OCI-LY7 (cell line): ENCODE data around the gene NR3C1. TPM values are rescaled to one million over a fixed set of nuclear protein-coding genes. Genes with fewer than 3 reads are reported as not detected.

Source experiments
- BruUV-seq: library from RNA; stranded (reverse); fragments of 400-500 nt; replicated peaks from 2 replicates; lab custom pipeline; 2021; lab: Mats Ljungman, UMichigan
- CTCF ChIA-PET: fragments of 300-600 bp; sonication (Branson Sonifier 250); formaldehyde crosslinking; loops from one replicate; lab custom pipeline; 2022; ENCODE audit warnings: antibody characterized with exemption; ENCODE audit not compliant: unreplicated experiment; lab: Charles Lee
- POLR2A ChIA-PET: fragments of 300-600 bp; sonication (Branson Sonifier 250); formaldehyde crosslinking; loops from one replicate; lab custom pipeline; 2022; ENCODE audit warnings: antibody characterized with exemption; lab: Charles Lee
- DNase-seq: peaks from one replicate; pipeline ENCODE4 v3.0.0-alpha.2; 2015; ENCODE audit warnings: low spot score
- H2AFZ ChIP-seq: fragments of 200-600 bp; sonication (generic), shearing (Covaris generic); 2 replicates; pipeline ENCODE4 v1.6.1; 2014; ENCODE audit warnings: mild to moderate bottlenecking, antibody characterized with exemption, low read length, moderate library complexity
- H3K27ac ChIP-seq: fragments of 200-600 bp; sonication (generic); 2 replicates; pipeline ENCODE4 v1.5.1; 2014; ENCODE audit warnings: mixed run types, low read depth, mild to moderate bottlenecking, moderate library complexity, low read length, inconsistent platforms; ENCODE audit not compliant: poor library complexity, severe bottlenecking
- H3K36me3 ChIP-seq: fragments of 200-600 bp; sonication (generic); 2 replicates; pipeline ENCODE4 v1.6.1; 2014; ENCODE audit warnings: mild to moderate bottlenecking, antibody characterized with exemption, low read length, moderate library complexity, mixed read lengths; ENCODE audit not compliant: insufficient read depth
- H3K4me1 ChIP-seq: fragments of 200-600 bp; sonication (generic); 2 replicates; pipeline ENCODE4 v1.5.1; 2014; ENCODE audit warnings: mild to moderate bottlenecking, low read length; ENCODE audit not compliant: insufficient read depth, poor library complexity, severe bottlenecking
- H3K4me2 ChIP-seq: fragments of 200-600 bp; sonication (generic); 2 replicates; pipeline ENCODE4 v1.6.1; 2014; ENCODE audit warnings: mild to moderate bottlenecking, low read length
- H3K4me3 ChIP-seq: fragments of 200-600 bp; sonication (generic); 2 replicates; pipeline ENCODE4 v1.5.1; 2014; ENCODE audit warnings: mild to moderate bottlenecking, low read depth, low read length; ENCODE audit not compliant: poor library complexity, severe bottlenecking
- H3K79me2 ChIP-seq: fragments of 200-600 bp; sonication (generic); 2 replicates; pipeline ENCODE4 v1.6.1; 2016; ENCODE audit warnings: low read depth, mild to moderate bottlenecking, low read length, moderate library complexity, mixed read lengths; ENCODE audit not compliant: insufficient read depth
- H3K9me2 ChIP-seq: fragments of 200-600 bp; sonication (generic); 2 replicates; pipeline ENCODE4 v1.6.1; 2016; ENCODE audit warnings: mild to moderate bottlenecking, low read length, mixed read lengths; ENCODE audit not compliant: insufficient read depth
- H3K9me3 ChIP-seq: fragments of 200-600 bp; sonication (generic); 2 replicates; pipeline ENCODE4 v1.6.1; 2014; ENCODE audit warnings: mild to moderate bottlenecking, mixed run types, low read length, mixed read lengths
- H4K20me1 ChIP-seq: fragments of 200-600 bp; sonication (generic); 2 replicates; pipeline ENCODE4 v1.6.1; 2014; ENCODE audit warnings: mild to moderate bottlenecking, antibody characterized with exemption, low read length, moderate library complexity, mixed read lengths; ENCODE audit not compliant: insufficient read depth
- EZH2phosphoT487 ChIP-seq: fragments of 200-600 bp; sonication (generic); IDR thresholded peaks from 2 replicates; pipeline ENCODE4 v1.6.1; 2018; ENCODE audit warnings: low read depth, borderline replicate concordance, mild to moderate bottlenecking, mixed run types, antibody characterized with exemption, low read length, moderate library complexity, mixed read lengths
- intact Hi-C: fragments of 100-400 bp; cut with micrococcal nuclease; formaldehyde crosslinking; loops from one replicate; pipeline ENCODE4 v1.10.0; 2022; ENCODE audit not compliant: unreplicated experiment
- total RNA-seq, 2 experiments: library from RNA; depleted of rRNA in 1 of 2; stranded (reverse); fragments of >200 nt in 1 of 2; shearing (Covaris generic) in 1 of 2; gene quantifications; 2 replicates each; pipeline ENCODE4 v1.2.3, GENCODE V29; 2014 to 2022
- TF ChIP-seq, protein P1 (sequence below): fragments of 200-600 bp; sonication (generic); conservative IDR thresholded peaks from 2 replicates; pipeline ENCODE4 v1.5.1; 2014; ENCODE audit warnings: mild to moderate bottlenecking, antibody characterized with exemption, low read length, moderate library complexity, mixed read lengths

The NR3C1 gene
- total RNA-seq, 2 experiments from 2014 or later: 45.6 to 106 TPM

DNA sequence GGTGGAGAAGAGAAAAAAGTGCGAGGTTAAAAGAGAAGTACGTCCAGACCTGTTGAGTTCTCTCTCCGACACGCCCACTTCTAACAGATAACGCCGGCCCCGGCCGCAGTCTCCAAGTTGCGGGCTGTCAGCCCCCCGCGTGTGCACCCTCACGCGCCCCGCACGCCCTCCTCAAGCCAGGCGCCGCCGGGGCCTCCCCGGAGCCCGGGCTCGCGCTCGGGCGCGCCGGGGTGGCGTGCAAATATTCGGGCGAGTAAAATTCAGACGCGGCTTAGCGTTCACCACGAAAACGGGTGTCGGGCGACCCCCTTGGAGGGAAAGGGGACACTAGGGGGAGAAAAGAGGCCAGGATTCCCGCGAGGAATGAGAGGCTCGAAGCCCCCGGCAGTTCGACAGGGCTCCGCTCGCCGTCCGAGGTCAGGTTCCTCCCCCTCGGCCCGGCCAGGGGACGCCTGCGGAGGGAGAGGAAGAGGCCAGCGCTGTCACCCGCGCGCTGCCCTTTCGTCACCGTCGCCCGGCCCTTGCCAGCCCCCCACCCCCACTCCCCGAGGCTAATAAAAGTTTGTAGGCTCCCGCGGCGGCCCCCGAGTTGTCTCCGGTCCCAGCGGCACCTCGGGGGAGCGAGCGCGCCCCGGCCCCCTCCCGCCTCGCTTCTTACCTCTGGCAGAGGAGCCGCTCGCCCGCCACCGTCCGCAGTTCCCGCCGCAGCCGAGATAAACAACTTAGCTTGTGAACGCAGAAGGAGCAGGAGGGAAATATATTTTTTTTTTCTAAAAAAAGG, 743 bp downstream of the NR3C1 start:
- Histone ChIP-seq H3K79me2 (peaks cover 66% of the 10 kb centered on the region), H3K4me3 (peak overlapping the region; percentile 91), H3K4me1 (peaks cover 46% of the 10 kb centered on the region), H3K9me2 (no peaks in the 10 kb centered on the region), H3K9me3 (no peaks in the 10 kb centered on the region), H3K27ac (peak overlapping the region; percentile 96), H4K20me1 (peaks cover 40% of the 10 kb centered on the region; the same call in 1 of the 2 replicates), H2AFZ (peak overlapping the region; percentile 15; the same call in 1 of the 2 replicates), H3K4me2 (peak overlapping the region; percentile 92), H3K36me3 (peaks cover 47% of the 10 kb centered on the region)
- peak; percentile 62 for DNase-seq
- TF ChIP-seq EZH2phosphoT487: no peak
- TF ChIP-seq, protein P1, sequence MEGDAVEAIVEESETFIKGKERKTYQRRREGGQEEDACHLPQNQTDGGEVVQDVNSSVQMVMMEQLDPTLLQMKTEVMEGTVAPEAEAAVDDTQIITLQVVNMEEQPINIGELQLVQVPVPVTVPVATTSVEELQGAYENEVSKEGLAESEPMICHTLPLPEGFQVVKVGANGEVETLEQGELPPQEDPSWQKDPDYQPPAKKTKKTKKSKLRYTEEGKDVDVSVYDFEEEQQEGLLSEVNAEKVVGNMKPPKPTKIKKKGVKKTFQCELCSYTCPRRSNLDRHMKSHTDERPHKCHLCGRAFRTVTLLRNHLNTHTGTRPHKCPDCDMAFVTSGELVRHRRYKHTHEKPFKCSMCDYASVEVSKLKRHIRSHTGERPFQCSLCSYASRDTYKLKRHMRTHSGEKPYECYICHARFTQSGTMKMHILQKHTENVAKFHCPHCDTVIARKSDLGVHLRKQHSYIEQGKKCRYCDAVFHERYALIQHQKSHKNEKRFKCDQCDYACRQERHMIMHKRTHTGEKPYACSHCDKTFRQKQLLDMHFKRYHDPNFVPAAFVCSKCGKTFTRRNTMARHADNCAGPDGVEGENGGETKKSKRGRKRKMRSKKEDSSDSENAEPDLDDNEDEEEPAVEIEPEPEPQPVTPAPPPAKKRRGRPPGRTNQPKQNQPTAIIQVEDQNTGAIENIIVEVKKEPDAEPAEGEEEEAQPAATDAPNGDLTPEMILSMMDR: no peak; the same call in 1 of the 2 replicates
- ChIA-PET CTCF (no interaction called here), POLR2A (interaction anchor here (0.5 to 2.8 kb wide), 9 partner anchors 15 to 382 kb away, joined by 3 to 49 read pairs (median 5); no protein-coding TSS in a partner anchor)
- intact Hi-C loops: loop anchor here (2.0 to 10.0 kb wide), 5 partner anchors 175 to 772 kb away; partner anchors contain the start of genes KCTD16 and YIPF5
- BruUV-seq: no TSS peak

DNA sequence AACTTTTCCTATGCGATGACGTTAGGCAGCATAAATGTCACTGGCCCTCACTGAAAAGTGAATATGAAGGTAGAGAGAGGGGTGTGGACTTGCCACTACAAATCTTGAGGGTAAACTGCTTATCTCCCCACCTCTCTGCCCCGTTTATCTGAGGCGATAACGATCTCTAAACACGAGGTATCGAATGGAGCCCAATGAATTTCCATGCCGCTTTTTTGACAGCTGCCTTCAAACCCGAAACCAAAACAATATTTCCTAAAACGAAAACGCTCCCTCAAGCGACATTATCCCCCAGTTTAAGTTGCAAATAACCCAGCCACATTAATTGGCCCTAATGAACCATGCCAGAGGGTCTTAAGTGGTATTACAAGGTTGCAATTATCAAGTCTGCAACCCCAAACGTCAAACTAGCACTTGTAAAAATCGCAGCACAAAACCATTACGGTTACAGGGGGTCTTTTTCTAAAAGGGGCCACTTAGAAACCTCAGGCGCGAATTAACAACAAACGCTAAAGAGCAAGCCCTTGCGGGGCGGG, 1.4 kb downstream of the NR3C1 start:
- no TSS peak for BruUV-seq
- Histone ChIP-seq H2AFZ (no peak overlapping the region), H3K4me2 (peak overlapping the region; percentile 92), H3K27ac (peak overlapping the region; percentile 96), H3K4me1 (peaks cover 40% of the 10 kb centered on the region), H3K36me3 (peaks cover 45% of the 10 kb centered on the region), H3K9me2 (no peaks in the 10 kb centered on the region), H3K79me2 (peaks cover 72% of the 10 kb centered on the region), H3K9me3 (no peaks in the 10 kb centered on the region), H4K20me1 (peaks cover 40% of the 10 kb centered on the region; the same call in 1 of the 2 replicates), H3K4me3 (peak overlapping the region; percentile 91)
- no peak for TF ChIP-seq EZH2phosphoT487
- TF ChIP-seq, protein P1: no peak
- DNase-seq: no peak
- intact Hi-C loops: loop anchor here (2.0 to 10.0 kb wide), 5 partner anchors 175 to 773 kb away; partner anchors contain the start of genes KCTD16 and YIPF5
- CTCF ChIA-PET: no interaction called here
- POLR2A ChIA-PET: interaction anchor here (0.5 to 2.3 kb wide), 6 partner anchors 11 to 400 kb away, joined by 3 to 28 read pairs (median 7); no protein-coding TSS in a partner anchor
